Small intestine (tissue), 7 donors: ENCODE measurements around the gene NUAK1. TPM values are rescaled to one million over a fixed set of nuclear protein-coding genes. Genes with fewer than 3 reads are reported as not detected.

ENCODE experiments used
- DNase-seq, 2 donors: peaks; one replicate each; pipeline versions ENCODE4 v3.0.0 to v3.0.0-alpha.2; 2013
- FAIRE-seq: peaks from 2 replicates; lab custom pipeline; 2012; peaks lifted over from hg19 to GRCh38; lab: Jason Lieb, UNC
- H3K27ac ChIP-seq, 3 donors: one replicate each; pipeline ENCODE4 v1.5.1; 2013; ENCODE audit warnings: low read length in 2 of 3, mild to moderate bottlenecking in 2 of 3, control low read depth in 1 of 3, inconsistent platforms in 1 of 3, low read depth in 1 of 3, moderate library complexity in 1 of 3
- H3K27me3 ChIP-seq, 3 donors: one replicate each; pipeline ENCODE4 v1.6.1; 2013; ENCODE audit warnings: low read length in 3 of 3, inconsistent platforms in 1 of 3; ENCODE audit not compliant: control insufficient read depth in 3 of 3, insufficient read depth in 3 of 3
- H3K36me3 ChIP-seq, 3 donors: one replicate each; pipeline ENCODE4 v1.6.1; 2013; ENCODE audit warnings: low read length in 3 of 3, inconsistent platforms in 1 of 3, low read depth in 1 of 3, mild to moderate bottlenecking in 1 of 3, moderate library complexity in 1 of 3; ENCODE audit not compliant: control insufficient read depth in 3 of 3, insufficient read depth in 2 of 3
- H3K4me1 ChIP-seq, 3 donors: one replicate each; pipeline ENCODE4 v1.6.1; 2013; ENCODE audit warnings: low read length in 2 of 3, inconsistent platforms in 1 of 3, low read depth in 1 of 3, mild to moderate bottlenecking in 1 of 3, moderate library complexity in 1 of 3; ENCODE audit not compliant: control insufficient read depth in 3 of 3, insufficient read depth in 2 of 3
- H3K4me3 ChIP-seq, 3 donors: one replicate each; pipeline ENCODE4 v1.5.1; 2013; ENCODE audit warnings: low read length in 3 of 3, control low read depth in 1 of 3, inconsistent platforms in 1 of 3, low read depth in 1 of 3, mild to moderate bottlenecking in 1 of 3, moderate library complexity in 1 of 3
- H3K9me3 ChIP-seq, 2 donors: one replicate each; pipeline ENCODE4 v1.6.1; 2013; ENCODE audit warnings: low read depth in 1 of 2, low read length in 1 of 2; ENCODE audit not compliant: control insufficient read depth in 2 of 2, insufficient read depth in 1 of 2
- WGBS, 3 donors: extraction: QIAGEN DNeasy Blood & Tissue Kit; methylation state at CpG; one replicate each; pipeline ENCODE4 v1.1.7; 2013; 5-methylcytosine and 5-hydroxymethylcytosine counted together
- polyA plus RNA-seq, 4 donors: library from polyadenylated mRNA; stranded (reverse) in 3 of 4; unstranded in 1 of 4; fragments of 200-250 nt in 3 of 4; fragments of 120-200 nt in 1 of 4; gene quantifications; one replicate each; pipeline versions ENCODE4 v1.2.1 to v1.2.3, GENCODE V29; 2013
- donor health status: healthy with polysubstance abuse.
- donor health status: control.
- donor health status: control.
- donor health status: Bipolar disorder and iron deficiency.
- donor health status: healthy.

Gene NUAK1
- polyA plus RNA-seq, 4 donors, result 0.67 to 4.8 (median 1.5) TPM

DNA sequence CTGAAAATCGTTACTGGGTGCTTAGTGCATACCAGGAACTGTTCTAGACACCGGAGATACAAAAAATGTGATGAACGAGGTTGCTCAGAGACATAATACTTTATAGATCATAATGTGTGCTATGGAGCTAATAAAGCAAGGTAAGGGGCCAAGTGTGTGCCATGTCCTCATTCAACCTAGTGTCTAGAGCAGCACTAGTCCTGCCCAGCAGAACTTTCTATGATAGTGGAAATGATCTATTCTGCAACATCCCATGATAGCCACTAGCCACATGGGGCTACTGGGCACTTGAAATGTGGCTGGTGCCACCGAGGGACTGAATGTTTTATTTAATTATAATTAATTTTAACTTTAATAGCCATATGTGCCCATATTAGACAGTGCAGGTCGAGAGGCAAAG is 15.6 kb downstream of the NUAK1 start:
- Histone ChIP-seq H3K27me3 (no peaks in the 10 kb centered on the region), H3K4me1 (peaks cover 0 to 28% (median 2%) of the 10 kb centered on the region in 3 donors), H3K4me3 (no peak overlapping the region), H3K36me3 (no peaks in the 10 kb centered on the region), H3K9me3 (no peaks in the 10 kb centered on the region), H3K27ac (no peak overlapping the region)
- FAIRE-seq, result no peak
- DNase-seq, result no peak
- 61 to 72% (median 61%) methylated on average over 5 of the region's 5 CpGs for WGBS, 3 donors

DNA sequence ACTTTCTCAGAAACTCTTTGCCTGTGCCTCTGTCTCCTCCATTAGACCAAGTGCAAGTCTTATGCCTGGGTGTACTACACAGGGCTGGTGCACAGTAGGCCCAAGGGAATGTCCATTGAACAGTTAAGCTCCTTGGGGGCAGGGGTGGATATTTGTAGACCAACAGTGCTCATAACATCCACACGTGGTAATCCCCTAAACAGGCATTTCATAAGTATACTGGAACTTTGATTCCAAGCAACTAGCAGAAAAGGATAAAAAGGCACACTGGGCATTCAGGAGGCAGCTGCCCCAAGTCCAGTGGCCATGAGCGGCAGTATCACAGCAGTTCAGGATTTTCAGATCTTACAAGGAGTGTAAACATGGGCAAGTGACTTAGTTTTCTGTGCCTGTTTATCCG is 16.8 kb downstream of the NUAK1 start:
- no peak for FAIRE-seq
- DNase-seq, result no peak
- Histone ChIP-seq H3K27ac (no peak overlapping the region), H3K4me3 (no peak overlapping the region), H3K27me3 (no peaks in the 10 kb centered on the region), H3K4me1 (peaks cover 0 to 28% (median 2%) of the 10 kb centered on the region in 3 donors), H3K9me3 (no peaks in the 10 kb centered on the region), H3K36me3 (no peaks in the 10 kb centered on the region)
- 86 to 91% (median 89%) methylated on average over 3 of the region's 3 CpGs for WGBS, 3 donors

DNA sequence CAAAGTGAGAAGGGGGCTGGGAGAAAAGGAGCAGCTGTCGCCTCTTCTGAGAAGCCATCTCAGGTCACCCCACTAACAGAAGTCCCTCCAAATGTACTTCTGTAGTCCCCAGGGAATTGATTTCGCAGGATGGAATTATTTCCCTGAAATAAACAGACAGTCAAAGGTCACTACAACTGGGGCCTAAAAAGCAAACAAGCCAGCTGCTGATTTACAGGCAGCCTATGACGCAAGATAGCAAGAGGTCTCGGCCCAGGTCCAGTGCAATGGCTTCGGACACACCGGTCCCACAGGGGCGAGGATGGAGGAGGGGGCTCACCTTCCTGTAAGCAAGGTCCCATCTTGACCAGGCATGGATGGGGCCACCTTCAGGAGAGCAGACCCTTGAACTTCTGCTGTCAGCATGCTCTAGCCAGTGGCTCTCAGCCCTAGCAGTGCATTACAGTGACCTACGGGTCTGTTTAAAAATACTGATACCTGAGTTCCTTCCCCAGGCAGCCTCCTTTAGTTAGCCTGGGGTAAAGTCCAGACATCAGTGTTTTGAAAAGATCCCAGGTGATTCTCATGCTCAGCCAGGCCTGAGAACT is 18.1 kb downstream of the NUAK1 start:
- peak in 1 of 2 donors; percentile 62 for DNase-seq

DNA sequence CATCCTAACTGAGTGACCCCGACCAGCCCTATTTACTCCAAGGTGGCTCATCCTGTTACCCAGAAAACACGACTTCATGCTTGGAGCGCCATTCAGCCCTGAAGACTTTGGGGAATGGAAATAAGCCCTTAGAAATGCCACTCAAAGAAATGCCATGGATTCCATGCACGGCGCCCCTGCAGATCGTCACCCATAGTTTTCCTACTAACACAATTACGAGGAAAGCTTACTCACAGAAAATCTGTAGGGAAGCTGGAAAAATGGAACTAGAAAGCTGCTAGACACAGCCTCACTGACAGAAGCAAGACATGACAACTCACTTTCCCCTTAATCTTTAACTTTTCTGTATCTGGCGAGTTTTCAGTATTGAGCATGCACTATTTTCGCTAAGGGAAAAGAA is 19.5 kb downstream of the NUAK1 start:
- FAIRE-seq (no peak), DNase-seq (no peak)
- Histone ChIP-seq H3K4me1 (peaks cover 0 to 28% (median 2%) of the 10 kb centered on the region in 3 donors), H3K9me3 (no peaks in the 10 kb centered on the region), H3K27ac (no peak overlapping the region), H3K27me3 (no peaks in the 10 kb centered on the region), H3K36me3 (no peaks in the 10 kb centered on the region), H3K4me3 (no peak overlapping the region)
- 80 to 88% (median 87%) methylated on average over 9 of the region's 9 CpGs for WGBS, 3 donors

More for the DNA sequence above, 18.1 kb downstream of the NUAK1 start:
- H3K9me3 ChIP-seq, result no peaks in the 10 kb centered on the region
- no peaks in the 10 kb centered on the region for H3K36me3 ChIP-seq
- peak overlapping the region in 2 of 3 donors; percentile 18 to 50 for H3K27ac ChIP-seq
- 15 to 52% (median 31%) methylated on average over 8 of the region's 8 CpGs for WGBS, 3 donors
- no peaks in the 10 kb centered on the region for H3K27me3 ChIP-seq
- peaks cover 0 to 28% (median 2%) of the 10 kb centered on the region in 3 donors for H3K4me1 ChIP-seq
- FAIRE-seq, result no peak
- H3K4me3 ChIP-seq, result no peak overlapping the region

DNA sequence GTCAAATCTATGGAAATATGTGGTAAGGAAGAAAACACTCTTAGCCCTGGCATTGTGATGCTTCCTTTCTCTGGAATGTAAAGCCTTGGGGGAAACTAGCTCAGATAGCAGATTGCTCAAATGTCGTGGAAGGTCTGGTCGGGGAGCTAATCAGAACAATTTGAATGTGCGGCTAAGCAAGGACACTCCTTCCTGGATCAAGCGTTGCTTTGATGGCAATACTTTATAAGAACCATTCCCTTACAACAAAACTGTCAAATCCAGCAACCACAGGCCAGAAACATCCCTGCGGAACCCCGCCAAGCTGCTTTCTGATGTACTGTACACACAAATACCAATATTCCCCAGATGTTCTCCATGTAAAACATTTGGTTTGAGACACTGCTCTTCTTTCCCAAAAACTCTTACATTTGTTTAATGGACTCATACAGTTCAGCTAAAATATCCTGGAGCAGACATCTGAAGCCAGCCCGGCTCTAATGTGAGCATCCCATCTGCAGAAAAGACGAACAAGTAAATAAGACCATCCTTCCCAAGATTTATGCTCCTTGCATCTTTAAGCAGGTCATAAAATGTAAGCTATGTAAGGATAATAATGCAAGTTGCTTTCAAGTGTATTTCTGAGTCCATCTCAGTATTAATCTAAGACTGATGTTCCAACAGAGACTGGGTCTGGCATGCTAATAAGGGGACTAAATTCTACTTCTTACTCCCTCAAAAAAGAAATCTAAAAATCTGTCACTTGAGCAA is 20.2 kb downstream of the NUAK1 start:
- Histone ChIP-seq H3K4me1 (peaks cover 0 to 23% (median 2%) of the 10 kb centered on the region in 3 donors), H3K4me3 (no peak overlapping the region), H3K27me3 (no peaks in the 10 kb centered on the region), H3K27ac (peak overlapping the region in 1 of 3 donors; percentile 23), H3K9me3 (no peaks in the 10 kb centered on the region), H3K36me3 (no peaks in the 10 kb centered on the region)
- whole genome bisulfite sequencing, 3 donors, result 74 to 93% (median 84%) methylated on average over 8 of the region's 8 CpGs
- FAIRE-seq, result no peak
- DNase-seq, result no peak

DNA sequence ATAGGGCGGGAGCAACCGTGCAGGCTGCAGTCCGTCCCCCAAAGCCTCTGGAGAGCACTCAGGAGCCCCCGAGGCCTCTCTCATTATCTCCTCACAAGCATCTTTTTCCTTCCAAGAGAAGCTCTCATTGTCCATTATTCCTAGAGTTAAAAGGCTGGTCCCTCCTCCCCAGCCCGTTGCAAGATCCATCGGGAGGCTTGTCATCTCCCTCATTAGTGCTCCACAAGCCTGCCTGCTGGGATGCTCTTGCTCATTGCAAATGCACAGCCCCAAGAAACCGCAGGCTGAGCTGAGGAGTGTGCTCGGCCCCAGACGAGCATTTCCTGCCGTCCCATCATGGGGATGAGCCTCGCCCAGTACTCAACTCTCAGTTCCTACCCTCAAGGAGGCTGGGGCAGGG is 23.3 kb downstream of the NUAK1 start:
- no peak for FAIRE-seq

DNA sequence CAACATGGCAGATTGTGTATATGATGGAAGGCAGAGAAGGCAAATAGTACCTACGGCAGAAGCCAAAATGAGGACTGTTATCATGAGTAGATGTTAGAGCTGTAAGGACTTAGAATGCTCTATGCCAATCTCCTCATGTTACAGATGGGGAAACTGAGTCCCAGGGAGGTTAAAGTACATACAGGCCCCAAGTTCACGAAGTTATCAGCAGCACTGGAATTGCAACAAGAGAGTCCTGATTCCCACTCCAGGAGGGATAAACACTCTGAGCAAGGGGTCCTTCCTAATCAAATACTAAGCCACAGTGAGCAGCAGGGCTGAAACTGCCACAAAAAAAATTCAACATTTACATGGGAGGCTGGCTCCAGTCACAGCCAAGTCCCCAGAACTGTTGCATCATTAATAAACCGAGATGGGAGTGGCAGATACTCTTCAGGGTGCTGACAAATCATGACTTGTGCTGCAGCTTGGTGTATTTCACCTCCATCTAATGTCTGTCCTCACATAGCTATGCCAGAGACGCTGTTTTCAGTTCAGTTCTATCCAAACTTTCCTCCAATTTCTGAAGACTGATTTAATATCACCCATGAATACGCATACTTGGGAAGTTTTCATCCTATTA is 24.2 kb downstream of the NUAK1 start:
- Histone ChIP-seq H3K36me3 (no peaks in the 10 kb centered on the region), H3K9me3 (no peaks in the 10 kb centered on the region), H3K27ac (peak overlapping the region in 1 of 3 donors; percentile 47), H3K27me3 (no peaks in the 10 kb centered on the region), H3K4me1 (peaks cover 0 to 21% (median 0%) of the 10 kb centered on the region in 3 donors), H3K4me3 (no peak overlapping the region)
- 71 to 77% (median 75%) methylated on average over 5 of the region's 5 CpGs for WGBS, 3 donors
- FAIRE-seq (no peak), DNase-seq (no peak)

More for the DNA sequence above, 23.3 kb downstream of the NUAK1 start:
- WGBS, 3 donors, result 65 to 92% (median 81%) methylated on average over 11 of the region's 11 CpGs
- Histone ChIP-seq H3K27ac (no peak overlapping the region), H3K4me3 (no peak overlapping the region), H3K36me3 (no peaks in the 10 kb centered on the region), H3K9me3 (no peaks in the 10 kb centered on the region), H3K27me3 (no peaks in the 10 kb centered on the region), H3K4me1 (peaks cover 0 to 19% (median 2%) of the 10 kb centered on the region in 3 donors)
- no peak for DNase-seq

DNA sequence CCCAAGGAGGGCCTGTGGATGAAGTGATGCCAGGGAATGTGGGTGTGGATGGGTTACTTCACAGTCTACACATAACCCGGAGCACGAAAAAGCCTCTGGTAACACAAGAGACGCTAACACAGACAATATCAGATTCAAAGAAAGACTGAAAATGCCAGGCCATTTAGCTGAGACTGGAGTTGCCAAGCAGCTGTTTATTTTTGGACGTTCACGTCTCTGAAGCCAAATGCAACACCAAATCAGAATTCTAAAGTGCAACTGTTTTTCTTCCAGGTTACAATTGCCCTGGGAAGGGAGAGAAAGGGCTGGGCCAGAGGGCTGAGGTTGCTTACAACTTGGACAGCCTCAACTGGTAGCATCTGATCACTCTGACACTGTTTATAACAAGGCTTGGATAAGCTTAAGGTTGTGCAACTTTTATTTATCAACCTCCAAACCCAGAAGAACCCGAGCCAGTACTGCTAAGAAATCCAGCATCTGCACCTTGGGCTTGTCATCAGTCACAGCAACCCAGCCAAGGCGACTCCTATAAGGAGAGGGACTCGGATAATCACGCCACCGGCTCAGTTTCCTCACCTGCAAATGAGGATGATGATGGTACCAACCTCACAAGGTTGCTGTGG is 24.8 kb downstream of the NUAK1 start:
- Histone ChIP-seq H3K4me1 (peaks cover 0 to 28% (median 0%) of the 10 kb centered on the region in 3 donors), H3K27me3 (no peaks in the 10 kb centered on the region), H3K4me3 (no peak overlapping the region), H3K36me3 (no peaks in the 10 kb centered on the region), H3K27ac (peak overlapping the region in 1 of 3 donors; percentile 49), H3K9me3 (no peaks in the 10 kb centered on the region)
- DNase-seq (no peak), FAIRE-seq (no peak)
- WGBS, 3 donors, result 60 to 81% (median 77%) methylated on average over 10 of the region's 10 CpGs
